DMS 273 (cell line): Measurements from ENCODE around the gene EEF1G.
"Not testable (repeated sequence)": the region's sequence is repeated elsewhere in the genome, so short reads cannot be mapped to it uniquely, and the experiment has no call there.

Source experiments
- DNase-seq: peaks from one replicate; lab custom pipeline; 2025; ENCODE audit not compliant: unreplicated experiment; lab: John Stamatoyannopoulos, UW

EEF1G gene

GRCh38 chr11:62556108-62556874 is 17.4 kb downstream of the EEF1G start:
- peak; percentile 94 for DNase-seq

DNA sequence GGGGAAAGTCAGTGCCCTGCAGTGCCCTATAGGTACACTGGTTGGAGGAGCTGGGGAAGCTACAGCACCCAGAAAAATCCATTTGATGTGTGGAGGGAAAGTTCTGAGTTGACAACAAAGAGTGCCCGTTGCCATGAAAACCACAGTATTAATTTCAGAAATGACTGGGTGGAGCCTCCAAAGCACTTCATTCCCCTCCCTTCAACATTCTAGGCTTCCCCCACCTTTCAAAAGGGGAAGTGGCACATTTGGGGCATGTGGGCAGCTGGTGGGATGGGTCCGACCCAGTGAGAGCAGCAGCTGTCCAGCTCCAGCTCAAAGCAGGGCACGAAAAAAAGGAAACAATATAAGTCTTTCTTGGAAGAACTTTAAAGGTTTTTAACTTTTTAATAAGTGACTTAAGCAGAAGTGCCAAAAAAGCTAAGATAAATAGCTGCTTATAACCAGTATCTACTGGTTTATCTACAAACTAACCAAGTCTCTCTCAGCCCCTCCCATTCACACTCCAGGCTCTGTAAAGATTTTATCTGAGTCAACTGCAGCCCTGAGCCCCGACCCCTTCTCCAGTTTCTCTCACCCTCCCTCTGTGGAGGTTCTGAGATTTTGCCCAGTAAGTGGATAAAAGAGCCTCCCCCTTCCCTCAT is 18.1 kb downstream of the EEF1G start:
- DNase-seq = peak; percentile 77

- DNase-seq = peak; percentile 79
Measured at GRCh38 chr11:62554387-62555167, 19.1 kb downstream of the EEF1G start.

- no peak for DNase-seq
Measured at GRCh38 chr11:62553839-62554361, 19.8 kb downstream of the EEF1G start.

- peak; percentile 50 for DNase-seq
Measured at GRCh38 chr11:62553080-62553838, 20.4 kb downstream of the EEF1G start.

DNA sequence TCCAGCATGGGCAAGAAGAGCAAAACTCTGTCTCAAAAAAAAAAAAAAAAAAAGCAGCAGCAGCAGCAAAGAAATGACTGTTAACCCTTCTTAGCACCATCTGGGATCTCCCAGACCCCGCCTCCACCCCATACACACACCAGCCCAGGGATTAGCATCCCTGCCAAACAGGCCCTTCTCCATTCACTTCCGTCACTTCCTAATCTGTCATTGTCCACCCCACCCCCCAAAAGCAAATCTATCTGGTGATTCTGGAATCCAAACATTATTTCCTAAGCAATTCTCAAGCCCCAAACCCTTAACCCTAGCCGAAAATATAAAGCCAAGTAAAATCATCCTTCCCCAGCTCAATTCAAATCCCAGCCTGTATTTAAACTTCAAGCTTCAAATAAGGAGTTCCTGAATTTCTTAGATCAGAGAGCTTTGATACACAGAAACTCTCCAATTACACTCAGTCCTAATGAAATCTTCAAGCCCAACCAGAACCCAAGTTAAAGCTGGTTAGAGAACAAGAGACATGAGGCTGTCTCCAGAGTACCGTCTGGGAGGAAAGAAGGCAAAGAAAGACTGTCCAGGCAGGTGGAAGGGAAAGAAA is 21.1 kb downstream of the EEF1G start:
- peak; percentile 62 for DNase-seq

DNA sequence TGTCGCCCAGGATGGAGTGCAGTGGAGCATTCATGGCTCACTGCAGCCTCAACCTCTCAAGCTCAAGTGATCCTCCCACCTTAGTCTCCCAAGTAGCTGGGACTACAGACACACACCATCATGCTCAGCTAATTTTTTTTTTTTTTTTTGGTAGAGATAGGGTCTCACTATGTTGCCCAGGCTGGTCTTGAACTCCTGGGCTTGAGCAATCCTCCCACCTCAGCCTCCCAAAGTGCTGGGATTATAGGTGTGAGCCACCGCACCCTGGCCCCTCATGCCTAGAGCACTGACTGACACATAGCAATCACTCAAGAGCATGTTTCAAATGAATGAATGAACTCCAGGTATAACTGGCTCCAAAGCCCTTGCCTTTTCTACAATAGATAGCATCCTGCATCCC is 23.2 kb downstream of the EEF1G start:
- not testable (repeated sequence) for DNase-seq

DNA sequence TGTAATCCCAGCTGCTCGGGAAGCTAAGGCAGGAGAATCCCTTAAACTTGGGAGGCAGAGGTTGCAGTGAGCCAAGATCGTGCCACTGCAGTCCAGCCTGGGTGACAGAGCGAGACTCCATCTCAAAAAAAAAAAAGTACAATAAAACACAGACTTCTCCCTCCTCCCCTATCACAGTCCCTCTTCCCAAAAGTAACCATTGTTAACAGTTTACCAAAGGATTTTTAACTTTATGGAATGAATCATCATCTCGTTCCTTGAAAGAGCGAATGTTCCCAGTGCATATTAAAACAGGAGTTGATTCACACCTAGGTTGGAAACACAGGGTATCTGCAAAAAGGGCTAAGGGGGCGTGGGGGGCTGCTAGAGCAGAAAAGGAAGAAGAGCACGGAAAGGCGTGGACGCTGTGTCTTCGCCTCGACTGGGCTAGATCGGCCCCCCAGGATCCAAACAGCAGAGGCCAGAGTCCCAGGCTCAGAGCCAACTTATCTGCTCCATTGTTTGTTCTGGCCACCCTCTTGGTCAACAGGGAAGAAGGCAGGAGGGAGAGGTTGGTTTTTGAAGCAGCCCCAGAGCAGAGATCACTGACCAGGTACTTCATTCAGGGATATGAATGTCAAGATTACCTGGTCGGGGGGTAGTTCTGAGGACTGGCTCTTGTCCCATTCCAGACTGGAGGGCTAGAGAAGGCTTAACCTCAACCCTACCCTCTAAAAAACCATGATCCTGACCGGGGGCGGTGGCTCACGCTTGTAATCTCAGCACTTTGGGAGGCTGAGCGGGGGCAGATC is 25.0 kb downstream of the EEF1G start:
- no peak for DNase-seq

GRCh38 chr11:62547691-62548281 is 25.9 kb downstream of the EEF1G start:
- no peak for DNase-seq

DNA sequence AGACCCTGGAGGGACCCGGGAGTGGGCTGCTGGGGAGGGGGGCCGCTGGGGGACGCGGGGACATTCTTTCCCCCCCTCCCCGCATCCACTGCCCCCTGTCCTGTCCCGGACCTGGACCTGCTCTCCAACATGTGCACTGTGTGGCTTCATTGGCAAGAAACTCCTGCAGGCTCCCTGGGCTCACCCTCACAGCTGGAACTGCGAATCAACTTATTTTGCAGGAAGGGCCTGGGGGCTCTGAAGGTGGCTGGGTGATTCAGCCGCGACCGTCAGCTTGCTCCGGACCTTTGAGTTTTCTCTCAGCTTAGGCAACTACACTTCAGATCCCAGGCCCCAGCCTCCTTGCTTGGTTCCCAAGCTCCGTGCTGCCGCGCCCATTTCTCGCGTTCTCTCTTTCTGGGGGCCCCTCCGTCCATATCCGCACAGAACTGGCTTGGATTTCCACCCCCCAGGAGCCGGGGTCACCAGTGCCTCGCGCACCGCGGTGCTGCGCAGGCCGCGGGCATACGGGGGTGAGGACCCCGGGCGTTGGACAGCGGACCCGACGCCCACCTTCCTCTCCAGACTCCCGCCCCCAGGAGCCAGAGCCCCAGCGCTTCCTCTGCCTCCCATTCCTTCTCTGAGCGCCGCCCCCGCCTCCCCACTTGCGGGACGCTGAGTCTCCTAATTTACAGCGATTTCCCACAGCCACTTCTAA is 26.6 kb downstream of the EEF1G start:
- DNase-seq = no peak

DNA sequence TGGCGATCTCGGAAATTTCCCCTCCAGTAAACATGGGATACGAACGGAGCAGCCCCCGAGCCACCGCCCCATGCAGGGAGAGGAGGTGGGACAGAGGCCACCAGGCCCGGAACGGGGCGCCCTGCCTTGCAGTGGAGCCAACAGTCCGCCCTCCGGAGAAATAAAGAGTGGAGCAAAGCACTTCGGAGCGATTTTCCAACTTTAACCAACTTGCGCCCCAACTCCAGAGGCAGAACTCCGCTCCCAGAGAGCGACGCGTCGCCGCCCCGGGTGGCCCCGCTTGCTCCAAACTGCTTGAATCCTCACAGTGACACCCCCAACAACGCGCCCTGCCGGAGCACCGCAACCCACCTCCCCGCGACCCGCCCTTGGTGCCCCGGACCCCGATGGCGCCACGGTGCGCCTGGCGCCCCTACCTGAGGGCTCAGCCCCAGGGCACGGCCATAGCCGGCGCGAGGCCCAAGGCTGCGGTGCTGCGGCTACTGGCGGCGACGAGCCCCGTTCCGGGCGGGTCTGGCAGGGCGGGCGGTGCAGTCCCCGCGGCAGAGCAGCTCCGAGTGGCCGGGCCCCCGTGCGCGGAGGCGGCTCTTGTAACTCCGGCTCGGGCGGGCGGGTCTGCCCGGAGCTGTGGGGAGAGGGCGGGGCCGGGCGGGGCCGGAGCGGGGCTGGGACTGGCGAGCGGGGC is 27.3 kb downstream of the EEF1G start, which contains the start of gene AHNAK:
Gene AHNAK, minus strand, starts transcription at position 563 of the 685 bp plus-strand sequence. CDS start 10,708 bp downstream, outside the sequence.
- peak; percentile 64 for DNase-seq

GRCh38 chr11:62545437-62546243 is 28.1 kb downstream of the EEF1G start:
- peak; percentile 73 for DNase-seq

GRCh38 chr11:62544581-62545436 is 28.9 kb downstream of the EEF1G start:
- DNase-seq = no peak

DNA sequence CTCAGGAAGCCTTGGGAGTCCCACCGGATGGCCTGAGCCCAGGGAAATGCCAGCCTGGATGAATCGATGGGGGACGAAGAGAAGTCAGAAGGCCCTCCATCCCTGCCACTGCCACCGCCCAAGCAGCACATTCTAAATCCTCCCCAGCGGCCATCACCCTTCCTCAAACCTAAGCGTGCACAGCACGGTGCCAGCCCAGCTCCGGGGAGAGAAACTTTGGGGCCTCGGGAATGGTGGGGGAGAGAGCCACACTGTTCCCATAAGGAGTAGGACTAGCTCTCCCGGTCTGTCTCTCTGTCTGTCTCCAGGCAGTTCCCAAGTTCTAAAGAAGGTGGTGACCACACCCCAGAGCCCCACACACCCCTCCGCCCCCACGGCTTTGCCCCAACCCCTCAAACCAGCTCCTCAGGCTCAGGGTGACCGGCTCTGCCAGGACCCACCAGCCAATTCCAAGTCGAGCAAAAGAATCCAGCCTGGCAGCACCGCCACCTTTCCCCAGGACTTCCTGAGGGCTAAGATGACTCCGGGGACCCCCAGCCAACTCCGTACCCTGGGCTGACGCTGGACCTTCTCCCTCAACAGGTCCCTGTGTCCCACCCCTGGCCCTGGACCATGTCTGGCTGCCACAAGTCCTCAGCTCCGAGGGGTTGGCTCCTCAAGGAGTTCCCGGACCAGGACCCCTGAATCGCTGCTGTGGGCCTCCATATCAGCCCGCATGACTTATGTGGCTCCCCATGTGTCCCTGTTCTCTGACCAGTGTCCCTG is 29.8 kb downstream of the EEF1G start:
- no peak for DNase-seq

GRCh38 chr11:62542750-62543567 is 30.7 kb downstream of the EEF1G start:
- DNase-seq = peak; percentile 83
